ENCODE data around the gene ROBO1.
"Not testable (repeated sequence)": the region's sequence is repeated elsewhere in the genome, so short reads cannot be mapped to it uniquely, and the experiment has no call there.

The ROBO1 gene

GRCh38 chr3:79543218-79543982, 224.4 kb downstream of the ROBO1 start:
- DNase-seq: no peak

GRCh38 chr3:79534727-79535126, 233.1 kb downstream of the ROBO1 start:
- DNase-seq: no peak

- DNase-seq: no peak
Observed at GRCh38 chr3:79531566-79532295, 236.1 kb downstream of the ROBO1 start.

DNA sequence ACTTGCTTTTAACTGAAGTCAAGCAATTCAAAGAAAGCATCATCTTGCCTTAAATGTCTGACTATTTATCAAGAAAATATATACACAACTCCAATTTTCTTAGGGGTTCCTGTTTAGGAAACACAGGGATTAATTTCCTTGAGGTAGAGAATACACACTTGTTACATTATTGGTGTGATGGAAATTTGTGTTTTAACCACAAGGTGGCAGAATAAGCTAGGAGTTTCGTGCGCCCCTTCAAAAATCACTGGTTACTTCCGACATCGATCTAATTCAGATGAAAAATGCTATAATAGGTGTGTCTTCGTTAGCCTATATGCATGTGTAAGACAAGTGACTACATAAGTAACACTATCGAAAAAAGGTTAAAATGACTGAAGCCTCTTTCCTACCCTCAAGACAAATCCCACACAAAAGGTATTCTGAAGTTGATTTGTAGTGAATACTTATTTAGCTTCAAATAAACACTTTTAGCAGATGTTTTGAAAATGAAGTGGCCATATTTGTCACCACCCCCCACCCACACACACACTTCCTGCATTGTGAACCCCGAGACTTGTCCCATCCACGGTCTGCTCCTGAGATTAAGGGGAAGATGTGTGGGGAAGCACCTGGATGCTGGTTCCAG, 246.5 kb downstream of the ROBO1 start:
- peak; percentile 16 for DNase-seq

DNA sequence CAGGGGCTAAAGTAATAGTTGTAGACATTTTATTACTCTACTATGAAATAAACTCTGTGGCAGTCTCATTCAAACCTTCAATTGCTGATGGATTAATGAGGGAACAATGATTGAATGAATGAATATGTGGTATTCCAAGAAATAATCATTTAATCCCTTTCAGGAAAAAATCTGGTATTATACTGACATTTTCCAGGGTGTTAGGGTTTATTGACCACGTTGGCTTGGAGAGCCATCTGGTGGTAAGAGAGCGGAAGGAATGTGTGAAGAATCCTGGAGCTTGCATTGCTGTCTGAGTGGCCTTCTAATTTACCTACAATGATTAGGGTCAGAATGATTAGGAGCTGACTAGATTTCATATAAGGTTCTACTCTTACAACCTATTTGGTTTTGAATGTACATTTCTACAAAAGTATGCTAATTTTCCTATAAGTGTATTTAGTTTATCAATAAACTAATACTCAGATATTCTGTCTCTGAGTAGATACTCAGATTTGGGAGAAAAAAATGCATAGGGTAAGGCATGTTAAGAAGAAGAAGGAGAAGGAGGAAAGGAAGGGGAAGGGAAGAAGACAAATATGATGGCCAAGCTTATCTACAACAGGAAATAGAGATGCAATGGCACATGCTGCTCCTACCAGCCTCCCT, 249.9 kb downstream of the ROBO1 start:
- no peak for DNase-seq

GRCh38 chr3:79516795-79517194, 251.0 kb downstream of the ROBO1 start:
- DNase-seq: no peak

- DNase-seq: no peak
Observed at GRCh38 chr3:79515072-79515471, 252.7 kb downstream of the ROBO1 start.

- DNase-seq: no peak
Observed at GRCh38 chr3:79514069-79514468, 253.7 kb downstream of the ROBO1 start.

DNA sequence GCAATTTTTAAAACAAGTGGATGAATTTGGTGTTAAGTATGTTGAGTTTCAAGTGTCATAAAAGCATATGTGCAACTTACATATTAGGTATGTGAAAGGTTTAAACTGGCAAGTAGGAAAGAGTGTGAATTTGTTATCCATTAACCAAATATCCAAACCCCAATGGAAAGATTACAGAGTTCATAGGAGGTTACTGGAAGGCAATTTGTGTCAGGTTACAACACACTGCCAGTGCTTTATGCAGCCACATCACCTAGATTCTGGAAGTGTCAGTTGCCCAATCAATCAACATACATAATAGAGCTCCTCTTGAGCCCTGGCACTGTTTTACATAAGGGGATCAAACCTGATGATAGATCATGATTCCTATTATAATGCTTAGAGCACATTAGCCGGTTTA, 261.0 kb downstream of the ROBO1 start:
- DNase-seq: no peak

GRCh38 chr3:79502216-79502681, 265.5 kb downstream of the ROBO1 start:
- DNase-seq: not testable (repeated sequence)

DNA sequence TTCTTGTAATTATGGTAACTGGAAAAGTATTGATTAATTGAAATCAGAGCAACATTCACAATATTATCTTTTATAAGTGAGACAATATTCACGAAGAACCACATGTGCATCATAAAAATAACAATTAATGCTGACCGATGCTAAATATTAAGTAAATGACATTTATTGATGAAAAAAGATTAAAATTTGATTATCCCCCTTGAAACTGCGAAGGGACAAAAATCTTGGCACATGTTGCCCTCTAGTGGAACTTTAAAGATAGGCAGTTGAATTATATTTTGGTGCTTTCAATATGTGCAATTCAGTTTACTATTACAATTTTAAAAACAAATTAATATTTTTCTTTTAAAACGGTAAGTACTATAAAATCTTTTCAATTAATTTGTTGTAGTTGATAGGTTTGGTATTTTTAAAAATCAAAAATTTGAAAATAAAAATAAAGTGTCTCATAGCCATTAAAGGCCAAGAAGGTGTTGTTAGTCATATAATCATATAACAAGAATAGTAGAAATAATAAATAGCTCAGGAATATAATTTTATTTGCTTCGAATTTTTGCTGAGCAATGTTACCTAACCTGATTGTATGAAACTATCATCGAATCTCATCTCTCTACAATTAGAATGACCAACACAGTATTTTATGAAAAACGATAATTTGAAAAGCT, 270.2 kb downstream of the ROBO1 start:
- DNase-seq: no peak

GRCh38 chr3:79491029-79491641, 276.7 kb downstream of the ROBO1 start:
- no peak for DNase-seq

DNA sequence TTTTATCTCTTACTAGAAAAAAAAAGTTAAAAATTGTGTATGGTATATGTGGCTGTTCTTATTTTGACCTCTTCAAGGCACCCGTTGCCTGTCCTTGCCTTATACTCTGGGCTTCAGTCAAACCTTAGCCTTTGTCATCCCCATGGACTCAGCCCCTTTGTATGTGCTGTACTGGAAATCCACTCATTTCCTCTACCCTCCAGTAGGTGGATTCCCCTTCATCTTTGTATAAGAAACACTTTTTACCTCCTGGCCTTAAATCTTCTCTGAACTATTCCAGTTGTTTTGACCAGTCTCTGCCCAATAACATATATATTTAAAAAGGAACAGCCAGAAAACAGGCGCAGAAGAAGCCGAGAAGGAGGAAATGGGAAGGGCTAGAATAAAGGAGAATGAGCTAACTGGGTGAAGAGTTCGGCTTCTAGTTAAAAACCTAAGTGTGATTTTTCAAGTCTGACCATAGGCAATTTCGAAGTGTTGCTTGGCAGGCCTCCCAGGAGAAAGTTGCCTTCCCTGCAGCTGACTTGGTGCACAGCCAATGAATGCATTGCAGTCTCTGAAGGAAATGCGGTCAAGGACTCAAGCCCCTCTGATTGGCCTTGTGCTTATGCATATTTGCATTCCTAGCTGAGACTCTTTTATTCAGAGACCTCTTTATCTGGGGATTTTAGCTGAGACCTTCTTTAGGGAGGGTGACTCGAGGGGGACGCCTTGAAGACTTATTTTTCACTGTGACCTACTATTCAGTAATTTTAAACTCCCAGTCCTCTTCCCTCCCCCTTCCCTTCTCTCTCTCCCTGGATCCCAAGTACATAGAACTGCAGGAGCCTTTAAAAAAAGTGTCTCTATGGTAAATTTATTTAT, 277.4 kb downstream of the ROBO1 start:
- DNase-seq: no peak

DNA sequence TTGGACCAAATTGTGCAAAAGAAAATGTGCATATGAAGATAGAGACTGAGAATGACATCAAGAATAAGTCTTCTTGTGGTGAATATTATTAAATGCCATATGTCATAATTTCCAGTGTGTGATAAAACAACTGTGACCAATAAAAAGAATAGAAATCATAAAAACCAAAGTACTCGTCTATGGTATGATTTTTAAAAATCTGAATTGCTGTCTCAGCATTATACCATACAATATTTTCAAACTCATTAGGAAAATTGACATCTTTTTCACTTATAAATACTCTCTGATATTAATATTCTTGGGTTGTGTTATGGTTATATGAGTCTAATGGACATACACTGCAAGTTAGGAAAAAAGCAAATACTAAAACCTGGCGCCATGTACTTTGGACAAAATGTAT, 279.4 kb downstream of the ROBO1 start:
- no peak for DNase-seq

- no peak for DNase-seq
Observed at GRCh38 chr3:79480746-79481145, 287.1 kb downstream of the ROBO1 start.

DNA sequence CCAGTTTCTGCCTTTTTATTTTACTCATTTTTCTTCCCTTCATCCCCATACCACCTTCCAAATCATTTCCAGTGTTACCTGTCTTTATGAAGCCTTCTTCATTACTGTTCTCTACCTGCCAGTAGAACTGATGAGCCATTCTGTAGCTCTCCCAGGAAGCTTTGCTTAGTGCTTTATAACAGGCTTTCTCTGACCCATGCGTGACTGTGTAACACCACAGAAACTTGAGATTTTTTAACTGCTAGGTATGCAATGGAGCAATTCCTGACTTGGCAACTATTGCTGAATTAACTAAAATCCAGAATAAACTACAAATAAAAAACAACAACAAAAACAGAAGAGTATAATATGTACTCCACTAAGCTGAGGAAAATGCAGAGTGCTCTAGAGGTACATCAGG, 289.2 kb downstream of the ROBO1 start:
- DNase-seq: no peak

- no peak for DNase-seq
Observed at GRCh38 chr3:79477242-79477641, 290.6 kb downstream of the ROBO1 start.

DNA sequence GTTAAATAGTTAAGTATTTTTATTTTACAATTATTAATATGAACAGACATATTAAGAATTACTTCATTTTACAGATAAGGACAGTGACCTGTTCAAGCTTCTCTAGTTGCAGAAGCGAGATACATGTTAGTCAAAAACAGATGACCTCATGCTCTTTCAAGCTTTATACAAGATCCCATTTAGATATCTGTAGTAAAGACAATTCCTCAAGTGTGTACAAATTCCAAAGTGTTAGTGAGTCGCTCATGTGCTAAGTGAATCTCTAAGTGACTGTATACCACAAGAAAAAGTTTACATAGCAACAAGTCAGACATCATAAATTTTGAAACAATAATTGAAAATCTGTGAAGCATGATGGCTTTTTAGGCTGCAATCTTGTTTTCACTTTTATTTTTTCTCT, 293.8 kb downstream of the ROBO1 start:
- DNase-seq: no peak

DNA sequence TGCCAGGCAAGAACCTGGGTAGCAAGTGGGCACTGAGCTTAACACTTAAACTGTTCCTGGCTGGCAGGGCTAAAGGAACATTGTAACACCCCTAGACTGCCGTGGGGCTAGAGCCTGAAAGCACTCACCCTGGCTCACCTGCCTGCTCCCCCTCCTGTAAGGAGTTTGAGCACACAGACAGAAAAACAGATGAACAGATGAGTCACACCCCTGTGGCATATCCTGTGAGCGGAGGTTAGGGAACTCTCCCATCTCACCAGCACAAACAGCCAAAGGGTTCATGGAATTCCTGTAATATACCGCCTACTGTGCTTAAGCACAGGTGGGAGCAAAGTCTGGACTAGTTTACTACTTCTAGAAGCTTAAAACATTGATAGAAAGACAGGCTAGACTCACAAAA, 300.1 kb downstream of the ROBO1 start:
- no peak for DNase-seq

DNA sequence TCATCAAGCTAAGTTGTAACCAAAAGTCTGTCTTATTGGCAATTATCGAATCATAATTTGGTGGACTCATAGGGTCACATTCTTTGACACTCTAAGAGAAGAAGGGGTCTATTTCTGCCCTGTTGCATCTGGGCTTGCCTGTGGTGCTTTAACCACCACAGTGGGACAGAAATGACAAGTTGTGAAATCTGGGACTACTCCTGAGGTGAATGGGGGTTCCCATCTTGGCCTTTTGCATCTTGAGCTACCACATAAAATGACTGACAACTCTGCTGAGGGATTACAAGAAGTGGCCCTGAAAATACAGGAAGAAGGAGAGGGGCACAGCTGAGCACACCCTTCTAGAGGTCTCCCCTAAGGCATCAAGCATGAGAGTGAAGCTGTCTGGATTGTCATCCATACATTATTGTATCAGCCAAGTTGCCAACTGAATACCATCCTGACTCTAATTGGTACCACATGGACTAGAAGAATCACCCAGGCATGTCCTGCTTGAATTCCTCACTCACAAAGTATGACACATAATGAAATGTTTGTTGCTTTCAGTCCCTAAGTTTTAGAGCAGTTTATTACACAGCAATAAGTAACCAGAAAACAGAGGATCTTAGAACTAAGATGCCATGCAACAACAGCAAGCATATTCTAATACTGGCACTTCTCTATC, 306.5 kb downstream of the ROBO1 start:
- no peak for DNase-seq

GRCh38 chr3:79453600-79453999, 314.2 kb downstream of the ROBO1 start:
- DNase-seq: no peak
